ENCODE results near the gene RNF44. TPM values are rescaled to one million over a fixed set of nuclear protein-coding genes. Genes with fewer than 3 reads are reported as not detected.
"Not testable (repeated sequence)": the region's sequence is repeated elsewhere in the genome, so short reads cannot be mapped to it uniquely, and the experiment has no call there.

RNF44 gene
- total RNA-seq, 1 donor from 2014 or later = 53.0 TPM

DNA sequence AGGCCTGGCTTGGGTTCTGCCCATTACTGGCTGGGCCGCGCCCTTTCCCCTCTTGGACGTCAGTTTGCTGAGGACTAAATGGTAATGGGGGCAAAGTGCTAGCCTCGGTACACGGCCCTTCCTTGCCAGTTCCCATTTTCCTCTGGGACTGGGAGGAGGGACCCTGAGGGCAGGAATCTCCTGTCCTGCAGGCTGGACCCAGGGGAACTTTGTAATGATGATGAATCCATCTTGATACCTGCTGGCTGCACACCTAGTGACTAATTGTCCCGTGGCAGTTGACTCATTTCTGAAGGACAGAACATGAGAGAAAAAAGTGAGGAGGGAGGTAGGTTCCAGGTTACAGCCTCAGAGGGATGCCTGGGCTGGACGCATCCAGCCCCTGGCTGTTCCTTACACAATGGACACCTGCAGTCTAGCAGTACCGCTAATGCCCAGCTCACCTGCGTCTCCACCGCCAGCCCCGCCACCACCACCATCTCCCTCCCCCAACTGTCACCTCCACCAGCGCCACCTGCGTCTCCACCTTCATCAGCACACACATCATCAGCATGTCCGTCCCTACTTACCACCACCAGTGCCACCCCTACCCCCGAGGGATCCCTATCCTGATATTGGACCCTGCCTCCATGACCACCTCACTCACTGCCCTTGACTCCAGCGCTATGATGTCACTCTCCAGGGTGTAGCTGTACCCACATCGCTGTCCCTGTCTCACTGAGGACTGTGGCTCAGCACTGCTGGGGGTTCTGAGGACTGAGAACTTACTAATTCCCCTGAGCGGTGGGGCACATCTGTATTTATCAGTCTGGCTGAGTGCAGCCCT lies 16.3 kb upstream of the RNF44 start:
- Mint-ChIP-seq H3K27ac (ENCODE audit: unreplicated experiment) (no peak overlapping the region), H3K36me3 (ENCODE audit: unreplicated experiment) (no peaks in the 10 kb centered on the region)
- no peak for DNase-seq (ENCODE audit: extremely low spot score, unreplicated experiment)

DNA sequence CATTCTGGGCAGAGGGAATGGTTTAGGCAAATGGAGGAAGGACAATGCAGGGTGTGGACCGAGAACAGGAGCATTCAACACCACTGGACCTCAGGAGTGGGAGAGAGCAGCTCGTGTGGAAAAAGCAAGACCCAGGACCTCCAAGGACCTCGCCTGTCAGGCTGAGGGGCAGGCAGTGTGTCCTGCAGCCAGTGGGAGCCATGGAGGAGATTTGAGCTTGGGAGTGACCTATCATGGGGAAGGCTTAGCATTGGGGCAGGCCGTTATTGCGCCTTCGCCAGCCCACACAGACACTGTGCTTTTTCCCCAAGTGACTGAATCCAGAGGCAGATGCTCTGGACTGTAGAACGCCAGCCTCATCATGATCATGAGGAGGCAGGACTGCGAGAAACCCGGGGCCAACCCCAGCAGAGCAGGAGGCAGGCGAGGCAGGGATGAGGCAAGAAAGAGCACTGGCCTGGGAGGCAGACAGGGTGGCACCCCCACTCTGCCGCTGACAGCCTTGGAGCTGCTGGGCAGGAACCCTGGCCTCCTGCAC lies 15.2 kb upstream of the RNF44 start:
- H3K36me3 Mint-ChIP-seq (ENCODE audit: unreplicated experiment) = no peaks in the 10 kb centered on the region
- H3K4me3 Mint-ChIP-seq (ENCODE audit: unreplicated experiment) = no peak overlapping the region
- peaks cover 22% of the 10 kb centered on the region for H3K4me1 Mint-ChIP-seq (ENCODE audit: unreplicated experiment)
- H3K9me3 Mint-ChIP-seq (ENCODE audit: unreplicated experiment) = no peaks in the 10 kb centered on the region
- DNase-seq (ENCODE audit: extremely low spot score, unreplicated experiment) = no peak
- TF ChIP-seq, protein P1, sequence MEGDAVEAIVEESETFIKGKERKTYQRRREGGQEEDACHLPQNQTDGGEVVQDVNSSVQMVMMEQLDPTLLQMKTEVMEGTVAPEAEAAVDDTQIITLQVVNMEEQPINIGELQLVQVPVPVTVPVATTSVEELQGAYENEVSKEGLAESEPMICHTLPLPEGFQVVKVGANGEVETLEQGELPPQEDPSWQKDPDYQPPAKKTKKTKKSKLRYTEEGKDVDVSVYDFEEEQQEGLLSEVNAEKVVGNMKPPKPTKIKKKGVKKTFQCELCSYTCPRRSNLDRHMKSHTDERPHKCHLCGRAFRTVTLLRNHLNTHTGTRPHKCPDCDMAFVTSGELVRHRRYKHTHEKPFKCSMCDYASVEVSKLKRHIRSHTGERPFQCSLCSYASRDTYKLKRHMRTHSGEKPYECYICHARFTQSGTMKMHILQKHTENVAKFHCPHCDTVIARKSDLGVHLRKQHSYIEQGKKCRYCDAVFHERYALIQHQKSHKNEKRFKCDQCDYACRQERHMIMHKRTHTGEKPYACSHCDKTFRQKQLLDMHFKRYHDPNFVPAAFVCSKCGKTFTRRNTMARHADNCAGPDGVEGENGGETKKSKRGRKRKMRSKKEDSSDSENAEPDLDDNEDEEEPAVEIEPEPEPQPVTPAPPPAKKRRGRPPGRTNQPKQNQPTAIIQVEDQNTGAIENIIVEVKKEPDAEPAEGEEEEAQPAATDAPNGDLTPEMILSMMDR (IDR thresholded peaks at IDR 0.05) = no peak
- H3K27ac Mint-ChIP-seq (ENCODE audit: unreplicated experiment) = no peak overlapping the region
- H3K27me3 Mint-ChIP-seq (ENCODE audit: unreplicated experiment) = peaks cover 11% of the 10 kb centered on the region

More for the DNA sequence above, 16.3 kb upstream of the RNF44 start:
- Mint-ChIP-seq H3K4me3 (ENCODE audit: unreplicated experiment) (no peak overlapping the region), H3K9me3 (ENCODE audit: unreplicated experiment) (no peaks in the 10 kb centered on the region), H3K27me3 (ENCODE audit: unreplicated experiment) (peaks cover 11% of the 10 kb centered on the region), H3K4me1 (ENCODE audit: unreplicated experiment) (peaks cover 22% of the 10 kb centered on the region)
- TF ChIP-seq, protein P1 (IDR thresholded peaks at IDR 0.05) = no peak

DNA sequence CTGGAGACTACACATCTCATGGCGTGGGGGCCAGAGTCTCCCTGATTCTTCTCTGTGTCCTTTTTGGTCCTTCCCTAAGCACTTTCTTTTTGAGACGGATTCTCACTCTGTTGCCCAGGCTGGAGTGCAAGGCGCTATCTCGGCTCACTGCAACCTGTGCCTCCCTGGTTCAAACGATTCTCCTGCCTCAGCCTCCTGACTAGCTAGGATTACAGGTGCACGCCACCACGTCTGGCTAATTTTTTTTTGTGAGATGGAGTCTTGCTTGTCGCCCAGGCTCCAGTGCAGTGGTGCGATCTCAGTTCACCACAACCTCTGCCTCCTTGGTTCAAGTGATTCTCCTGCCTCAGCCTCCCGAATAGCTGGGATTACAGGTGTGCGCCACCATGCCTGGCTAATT lies 13.7 kb upstream of the RNF44 start:
- H3K9me3 Mint-ChIP-seq (ENCODE audit: unreplicated experiment); H3K36me3 Mint-ChIP-seq (ENCODE audit: unreplicated experiment): not testable (repeated sequence)
- peaks cover 19% of the 10 kb centered on the region for H3K4me1 Mint-ChIP-seq (ENCODE audit: unreplicated experiment)

DNA sequence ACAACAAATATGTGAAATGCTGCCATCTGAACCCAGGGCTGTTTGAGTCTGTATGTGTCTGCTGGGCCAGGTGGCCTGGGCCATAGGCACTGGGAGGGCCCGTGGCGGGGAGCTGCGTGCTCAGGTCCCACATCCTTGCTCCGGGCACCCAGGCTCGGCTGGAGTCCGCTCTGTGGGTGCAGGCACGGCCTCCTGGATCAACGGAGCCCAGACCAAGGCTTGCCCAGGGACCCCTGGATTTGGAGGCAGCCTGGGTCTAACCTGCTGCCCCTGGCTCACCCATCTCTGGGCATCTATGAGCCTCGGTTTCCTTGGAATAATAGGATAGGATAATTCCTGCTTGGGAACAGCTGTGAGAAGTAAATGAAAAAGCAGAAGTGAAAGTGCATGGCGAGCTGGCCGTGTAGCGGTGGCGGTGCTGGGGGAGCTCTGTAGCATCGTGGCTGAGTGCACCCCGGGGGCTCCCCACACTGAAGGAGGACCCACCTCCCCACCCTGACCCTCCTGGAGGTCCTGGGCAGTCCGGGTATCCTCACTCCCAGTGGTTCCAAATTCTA lies 13.2 kb upstream of the RNF44 start:
- Mint-ChIP-seq H3K4me3 (ENCODE audit: unreplicated experiment) (no peak overlapping the region), H3K27me3 (ENCODE audit: unreplicated experiment) (peaks cover 11% of the 10 kb centered on the region), H3K36me3 (ENCODE audit: unreplicated experiment) (no peaks in the 10 kb centered on the region), H3K9me3 (ENCODE audit: unreplicated experiment) (no peaks in the 10 kb centered on the region), H3K27ac (ENCODE audit: unreplicated experiment) (no peak overlapping the region), H3K4me1 (ENCODE audit: unreplicated experiment) (peaks cover 15% of the 10 kb centered on the region)
- TF ChIP-seq, protein P1 (IDR thresholded peaks at IDR 0.05) = no peak
- no peak for DNase-seq (ENCODE audit: extremely low spot score, unreplicated experiment)

More for the DNA sequence above, 13.7 kb upstream of the RNF44 start:
- DNase-seq (ENCODE audit: extremely low spot score, unreplicated experiment); H3K4me3 Mint-ChIP-seq (ENCODE audit: unreplicated experiment); H3K27ac Mint-ChIP-seq (ENCODE audit: unreplicated experiment): not testable (repeated sequence)
- peaks cover 11% of the 10 kb centered on the region for H3K27me3 Mint-ChIP-seq (ENCODE audit: unreplicated experiment)

DNA sequence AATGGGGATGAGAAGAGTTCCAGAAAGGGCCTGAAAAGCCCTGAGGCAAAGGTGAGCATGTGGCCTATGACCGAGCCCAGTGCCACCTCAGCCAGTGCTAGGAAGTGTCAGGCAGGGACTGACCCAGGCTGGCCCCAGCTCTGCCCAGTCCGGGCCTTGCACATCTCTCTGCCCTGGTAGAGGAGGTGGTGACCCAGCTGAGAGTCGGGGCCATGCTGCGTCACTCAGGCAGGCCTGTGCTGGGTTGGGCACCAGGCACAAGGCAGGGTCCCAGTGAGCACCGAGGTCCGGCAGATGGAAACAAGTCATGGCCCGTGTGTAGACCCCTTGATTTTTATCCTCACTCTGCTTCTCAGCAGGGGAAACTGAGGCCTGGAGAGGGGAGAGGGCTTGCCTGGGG lies 12.7 kb upstream of the RNF44 start:
- Mint-ChIP-seq H3K36me3 (ENCODE audit: unreplicated experiment) (no peaks in the 10 kb centered on the region), H3K4me1 (ENCODE audit: unreplicated experiment) (peaks cover 13% of the 10 kb centered on the region), H3K27me3 (ENCODE audit: unreplicated experiment) (peaks cover 11% of the 10 kb centered on the region), H3K4me3 (ENCODE audit: unreplicated experiment) (no peak overlapping the region), H3K27ac (ENCODE audit: unreplicated experiment) (no peak overlapping the region), H3K9me3 (ENCODE audit: unreplicated experiment) (no peaks in the 10 kb centered on the region)
- TF ChIP-seq, protein P1 (IDR thresholded peaks at IDR 0.05) = no peak
- no peak for DNase-seq (ENCODE audit: extremely low spot score, unreplicated experiment)

All from osteocyte (in vitro differentiated cells).